ENCODE results near the gene OR10X1. TPM values are rescaled to one million over a fixed set of nuclear protein-coding genes. Genes with fewer than 3 reads are reported as not detected.

The OR10X1 gene
- polyA plus RNA-seq, 1 donor from 2014 or later = not detected

GRCh38 chr1:158611916-158612315, 32.2 kb upstream of the OR10X1 start:
- Histone ChIP-seq H3K9ac (ENCODE audit: low read length) (no peak overlapping the region), H2AFZ (ENCODE audit: low read depth, low read length) (no peak overlapping the region), H3K9me3 (ENCODE audit: low read length) (no peaks in the 10 kb centered on the region), H3K4me2 (ENCODE audit: low read length) (no peak overlapping the region), H3K4me3 (ENCODE audit: low read length) (no peak overlapping the region), H3K27me3 (ENCODE audit: insufficient read depth, low read depth, low read length) (no peaks in the 10 kb centered on the region), H3K9me2 (ENCODE audit: insufficient read depth, low read length) (no peaks in the 10 kb centered on the region), H3K79me2 (replicated peaks; ENCODE audit: insufficient read depth, low read length) (no peaks in the 10 kb centered on the region), H3K36me3 (ENCODE audit: insufficient read depth, low read length) (no peaks in the 10 kb centered on the region), H3K27ac (ENCODE audit: low read length) (no peak overlapping the region), H3F3A (ENCODE audit: insufficient read depth, low read length, poor library complexity, severe bottlenecking) (no peaks in the 10 kb centered on the region), H4K20me1 (ENCODE audit: insufficient read depth) (no peaks in the 10 kb centered on the region)
- TF ChIP-seq POLR2AphosphoS5 (IDR thresholded peaks at IDR 0.05) = no peak
- TF ChIP-seq EP300 (conservative IDR thresholded peaks at IDR 0.05; ENCODE audit: poor library complexity, severe bottlenecking) = no peak
- TF ChIP-seq SMC3 (conservative IDR thresholded peaks at IDR 0.05; ENCODE audit: poor library complexity) = no peak
- no peak for TF ChIP-seq RAD21 (conservative IDR thresholded peaks at IDR 0.05)
- TF ChIP-seq EZH2 (IDR thresholded peaks at IDR 0.05; ENCODE audit: borderline replicate concordance, insufficient read depth, low read length, poor library complexity, severe bottlenecking) = no peak
- TF ChIP-seq REST (IDR thresholded peaks at IDR 0.05; ENCODE audit: borderline replicate concordance) = no peak
- TF ChIP-seq CTCF (IDR thresholded peaks at IDR 0.05; ENCODE audit: poor library complexity, severe bottlenecking) = no peak
- TF ChIP-seq MXI1 (conservative IDR thresholded peaks at IDR 0.05; ENCODE audit: poor library complexity, severe bottlenecking) = no peak
- no peak for TF ChIP-seq TAF1 (IDR thresholded peaks at IDR 0.05; ENCODE audit: low read depth)

- Histone ChIP-seq H3K27ac (ENCODE audit: low read length) (no peak overlapping the region), H3K9me2 (ENCODE audit: insufficient read depth, low read length) (no peaks in the 10 kb centered on the region), H3K4me3 (ENCODE audit: low read length) (no peak overlapping the region), H3K79me2 (replicated peaks; ENCODE audit: insufficient read depth, low read length) (no peaks in the 10 kb centered on the region), H3K27me3 (ENCODE audit: insufficient read depth, low read depth, low read length) (no peaks in the 10 kb centered on the region), H3K9me3 (ENCODE audit: low read length) (no peaks in the 10 kb centered on the region), H3K9ac (ENCODE audit: low read length) (no peak overlapping the region), H2AFZ (ENCODE audit: low read depth, low read length) (no peak overlapping the region), H3K36me3 (ENCODE audit: insufficient read depth, low read length) (no peaks in the 10 kb centered on the region), H3K4me2 (ENCODE audit: low read length) (no peak overlapping the region), H3F3A (ENCODE audit: insufficient read depth, low read length, poor library complexity, severe bottlenecking) (no peaks in the 10 kb centered on the region), H4K20me1 (ENCODE audit: insufficient read depth) (no peaks in the 10 kb centered on the region)
- TF ChIP-seq MXI1 (conservative IDR thresholded peaks at IDR 0.05; ENCODE audit: poor library complexity, severe bottlenecking) (no peak), EP300 (conservative IDR thresholded peaks at IDR 0.05; ENCODE audit: poor library complexity, severe bottlenecking) (no peak), RAD21 (conservative IDR thresholded peaks at IDR 0.05) (no peak), CTCF (IDR thresholded peaks at IDR 0.05; ENCODE audit: poor library complexity, severe bottlenecking) (no peak), EZH2 (IDR thresholded peaks at IDR 0.05; ENCODE audit: borderline replicate concordance, insufficient read depth, low read length, poor library complexity, severe bottlenecking) (no peak), TAF1 (IDR thresholded peaks at IDR 0.05; ENCODE audit: low read depth) (no peak), REST (IDR thresholded peaks at IDR 0.05; ENCODE audit: borderline replicate concordance) (no peak), POLR2AphosphoS5 (IDR thresholded peaks at IDR 0.05) (no peak), SMC3 (conservative IDR thresholded peaks at IDR 0.05; ENCODE audit: poor library complexity) (no peak)
Measured at GRCh38 chr1:158607296-158607695, 27.6 kb upstream of the OR10X1 start.

All from neural cell (in vitro differentiated cells).